RKO (cell line): ENCODE results near the gene ARHGDIA.

Source experiments
- DNase-seq: peaks from one replicate; pipeline ENCODE4 v3.0.0-alpha.2; 2016; ENCODE audit warnings: low spot score

Gene ARHGDIA

DNA sequence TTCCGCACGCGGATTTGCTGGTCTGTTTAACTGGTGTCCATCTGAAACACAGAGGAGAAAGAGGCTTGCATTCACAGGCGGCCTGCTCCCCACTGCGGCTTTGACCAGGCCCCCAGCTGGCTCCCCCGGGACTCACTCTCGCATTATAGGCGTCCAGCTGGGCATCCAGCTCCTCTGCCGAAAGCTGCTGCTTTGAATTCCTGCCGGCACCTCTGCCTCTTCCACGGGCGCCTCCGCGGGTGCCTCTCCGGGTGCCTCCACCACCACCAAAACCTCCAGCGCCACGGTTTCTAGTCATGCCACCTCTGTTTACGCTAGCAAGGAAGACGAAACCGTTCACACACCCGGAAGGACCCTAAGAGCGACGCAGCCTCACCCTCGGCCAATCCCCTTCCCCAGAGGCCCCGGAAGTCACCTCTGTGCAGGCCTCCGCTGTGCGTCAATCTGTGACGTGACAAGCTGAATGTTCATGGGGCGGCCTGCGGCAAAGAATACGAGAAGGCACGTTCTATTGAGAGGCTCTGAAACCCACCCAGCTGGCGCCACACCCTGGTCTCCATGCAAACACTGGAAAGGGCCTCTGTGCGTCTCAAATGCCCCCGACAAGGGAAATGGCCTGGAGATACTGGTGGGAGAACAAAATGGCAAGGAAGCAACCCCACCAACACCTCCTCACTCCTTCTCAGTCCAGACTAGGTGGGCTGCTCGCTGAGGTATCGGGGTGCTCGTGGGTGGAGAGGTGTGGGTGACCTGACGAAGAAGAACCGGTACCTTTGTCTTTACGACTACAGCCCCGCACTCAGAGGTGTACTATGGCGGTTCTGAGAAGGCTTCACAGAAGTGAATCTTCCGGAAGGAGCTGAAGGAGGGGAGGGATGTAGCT is 17.2 kb upstream of the ARHGDIA start:
- no peak for DNase-seq

- DNase-seq, result peak; percentile 71
Measured at GRCh38 chr17:81885869-81886548, 14.9 kb upstream of the ARHGDIA start.

DNA sequence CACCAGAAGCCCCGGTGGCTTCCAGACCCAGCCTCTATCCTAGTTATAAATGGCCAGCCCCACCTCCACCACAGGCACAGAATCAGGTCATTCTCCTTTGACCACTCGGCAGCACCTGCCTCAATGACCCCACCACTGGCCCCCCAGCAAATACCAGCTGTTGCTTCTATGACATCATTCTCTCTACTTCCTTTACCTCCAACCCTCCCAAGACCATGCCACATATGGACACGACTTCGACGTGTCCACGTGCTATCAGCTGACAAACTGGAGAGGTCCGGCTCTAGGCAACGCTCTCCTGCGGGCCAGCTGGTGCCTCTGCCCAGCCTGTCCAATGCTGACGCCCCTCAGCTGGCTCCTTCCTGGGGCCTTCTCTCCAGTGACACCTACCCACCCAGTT is 14.3 kb upstream of the ARHGDIA start:
- DNase-seq, result no peak

DNA sequence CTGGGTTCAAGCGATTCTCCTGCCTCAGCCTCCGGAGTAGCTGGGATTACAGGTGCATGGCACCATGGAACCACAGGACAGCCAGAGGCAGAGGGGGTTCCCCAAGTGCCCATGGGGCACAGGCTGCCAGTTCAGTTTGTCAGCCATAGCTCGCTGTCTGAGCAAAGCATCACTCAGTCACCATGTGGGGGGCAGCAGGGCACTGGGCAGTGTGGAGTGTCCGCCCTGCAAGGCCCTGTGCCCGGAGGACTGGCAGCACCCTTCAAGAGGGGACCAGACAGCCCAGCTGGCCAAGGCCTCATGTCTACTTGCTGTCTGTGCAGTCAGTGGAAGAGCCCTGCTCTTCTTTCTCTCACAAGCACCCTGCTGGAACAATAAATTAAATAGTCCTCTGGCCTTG is 13.8 kb upstream of the ARHGDIA start:
- no peak for DNase-seq

- DNase-seq, result no peak
Measured at GRCh38 chr17:81884520-81884919, 13.4 kb upstream of the ARHGDIA start.

DNA sequence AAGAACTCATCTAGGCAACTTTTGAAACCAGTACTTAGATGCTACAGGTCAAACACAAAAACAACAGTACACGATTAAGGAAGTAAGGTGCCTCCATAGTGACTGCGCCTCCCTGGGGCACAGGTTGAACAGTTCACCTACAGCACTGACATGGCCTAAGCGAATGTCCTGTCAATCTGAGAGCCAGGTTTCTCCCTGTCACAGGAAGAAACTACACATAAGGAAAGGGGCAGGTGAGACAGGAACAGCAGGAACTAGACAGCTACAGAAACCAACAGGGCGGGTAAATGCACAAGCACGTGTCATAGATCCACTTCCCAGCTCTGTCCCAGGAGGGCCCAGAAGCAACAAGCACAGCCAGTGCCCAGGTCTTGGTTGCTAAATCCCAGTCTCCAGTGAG is 8.0 kb upstream of the ARHGDIA start:
- DNase-seq, result no peak

DNA sequence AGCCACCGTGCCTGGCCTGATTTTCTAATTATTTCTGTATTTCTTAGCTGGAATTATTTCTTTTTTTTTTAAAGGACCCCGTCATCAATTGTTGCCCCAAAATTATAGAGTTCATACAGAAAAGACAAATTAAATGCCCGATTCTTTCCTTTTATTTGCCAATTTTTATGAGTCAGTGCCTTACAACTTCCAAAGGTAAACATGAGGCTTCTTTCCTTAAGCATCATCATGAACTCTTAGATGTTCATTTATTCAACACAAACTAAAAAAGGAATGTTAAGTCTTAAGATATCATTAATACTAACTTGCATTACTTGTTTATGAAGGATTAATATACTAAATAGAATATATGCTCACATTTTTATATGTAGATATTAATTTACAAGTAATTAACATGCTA is 7.2 kb upstream of the ARHGDIA start:
- DNase-seq, result no peak

DNA sequence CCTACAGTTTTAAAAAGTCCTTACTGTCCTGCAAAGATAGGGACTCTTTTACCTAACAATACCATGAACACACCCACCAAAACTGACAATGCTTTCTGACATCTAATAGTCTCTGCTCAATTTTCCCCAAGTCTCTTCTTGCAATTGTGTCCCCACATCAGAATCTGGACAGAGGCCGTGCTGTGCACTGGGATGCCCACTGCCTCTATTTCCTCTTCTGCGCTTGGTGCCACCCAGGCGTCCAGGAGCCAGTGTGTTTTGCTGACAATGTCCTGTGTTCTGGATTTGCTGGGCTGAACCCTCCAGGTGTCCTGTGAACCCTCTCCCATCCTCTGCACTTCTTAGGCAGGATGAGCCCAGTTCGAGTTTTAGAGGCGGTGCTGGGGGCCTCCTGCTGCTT is 6.4 kb upstream of the ARHGDIA start:
- DNase-seq, result no peak

DNA sequence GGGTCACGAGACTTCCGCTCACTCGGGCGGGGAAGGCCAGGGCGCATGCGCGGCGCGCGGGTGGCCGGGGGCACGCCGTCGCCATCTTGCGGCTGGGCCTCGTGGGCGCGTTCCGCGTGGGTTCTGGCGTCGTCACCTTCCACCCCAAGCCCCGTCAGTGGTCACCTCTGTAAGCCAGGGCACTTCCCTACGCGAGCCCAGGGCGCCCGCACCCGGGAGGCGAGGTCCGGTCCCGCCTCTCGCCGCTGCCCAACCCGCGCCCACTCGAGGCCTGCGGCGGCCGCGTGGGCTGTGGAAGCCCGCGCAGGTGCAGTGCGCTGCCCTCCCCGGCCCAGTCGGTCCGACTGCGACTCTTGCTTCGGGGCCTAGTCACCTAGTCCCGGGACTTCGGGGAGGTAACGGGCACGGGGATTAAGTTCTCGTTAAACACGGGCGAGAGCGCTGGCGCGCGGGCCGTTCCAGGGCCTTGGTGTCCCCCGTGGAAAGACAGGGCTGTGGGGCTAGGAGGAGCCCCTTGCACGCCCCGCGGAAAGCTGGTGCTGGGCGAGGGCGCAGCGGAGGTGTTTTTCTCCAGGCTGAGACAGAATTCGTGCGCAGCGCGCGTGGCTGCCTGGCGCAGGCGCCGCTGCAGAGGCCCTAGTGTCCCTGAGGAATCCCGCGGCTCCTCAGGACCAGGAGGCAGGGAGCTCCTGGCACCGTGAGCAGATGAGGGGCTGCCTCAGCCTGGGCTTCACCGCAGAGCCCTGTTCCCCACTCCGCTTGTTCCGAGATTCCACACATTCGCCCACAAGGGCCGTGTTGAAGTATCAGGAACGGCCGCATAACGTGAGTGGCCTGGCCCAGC is 472 bp upstream of the ARHGDIA start:
- peak; percentile 90 for DNase-seq

- peak; percentile 70 for DNase-seq
Measured at GRCh38 chr17:81870131-81870980, 781 bp downstream of the ARHGDIA start.

DNA sequence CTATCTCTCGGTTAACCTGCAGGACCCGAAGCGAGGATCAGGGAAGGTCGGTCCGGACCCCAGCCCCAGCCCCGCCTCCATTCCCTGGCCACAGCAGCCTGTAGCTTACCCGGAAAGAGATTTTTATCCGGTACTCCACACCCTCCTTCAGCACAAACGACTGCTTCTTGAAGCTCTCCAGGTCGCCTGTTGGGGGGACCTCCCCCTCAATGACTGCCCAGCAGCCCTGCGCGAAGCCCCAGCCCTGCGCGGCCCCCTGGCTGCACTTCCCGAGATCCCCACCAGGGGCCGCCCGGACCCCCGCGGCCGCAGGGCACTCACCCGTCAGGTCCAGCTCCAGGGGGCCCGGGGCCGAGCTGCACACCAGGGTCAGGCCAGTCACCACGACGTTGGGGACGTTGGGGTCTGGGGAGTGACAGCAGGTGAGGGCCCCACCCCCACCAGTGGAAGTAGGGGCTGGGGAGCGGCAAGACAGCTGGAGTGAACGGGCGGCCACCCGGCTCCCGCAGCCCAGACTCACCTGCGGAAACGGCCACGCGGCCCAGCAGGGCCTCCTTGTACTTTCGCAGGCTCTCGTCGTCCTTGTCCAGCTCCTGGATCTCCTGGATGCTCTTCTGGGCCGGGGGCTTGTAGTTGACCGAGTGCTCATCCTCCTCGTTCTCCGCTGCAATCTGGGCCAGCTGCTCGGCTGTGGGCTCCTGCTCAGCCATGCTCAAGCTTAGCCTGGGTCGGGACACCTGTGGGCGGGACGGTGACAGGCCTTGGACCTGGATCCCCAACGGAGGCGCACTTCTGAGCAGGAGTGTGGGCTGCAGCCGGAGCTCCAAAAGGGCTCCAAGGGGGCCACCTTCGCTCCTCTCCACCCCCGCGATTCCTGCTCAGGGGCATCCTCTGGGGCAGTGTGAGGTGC is 1.7 kb downstream of the ARHGDIA start:
- peak; percentile 50 for DNase-seq

- peak; percentile 89 for DNase-seq
Measured at GRCh38 chr17:81868674-81869220, 2.4 kb downstream of the ARHGDIA start.

GRCh38 chr17:81867991-81868673 is 3.0 kb downstream of the ARHGDIA start:
- DNase-seq, result no peak

- peak; percentile 51 for DNase-seq
Measured at GRCh38 chr17:81867170-81867990, 3.8 kb downstream of the ARHGDIA start.

DNA sequence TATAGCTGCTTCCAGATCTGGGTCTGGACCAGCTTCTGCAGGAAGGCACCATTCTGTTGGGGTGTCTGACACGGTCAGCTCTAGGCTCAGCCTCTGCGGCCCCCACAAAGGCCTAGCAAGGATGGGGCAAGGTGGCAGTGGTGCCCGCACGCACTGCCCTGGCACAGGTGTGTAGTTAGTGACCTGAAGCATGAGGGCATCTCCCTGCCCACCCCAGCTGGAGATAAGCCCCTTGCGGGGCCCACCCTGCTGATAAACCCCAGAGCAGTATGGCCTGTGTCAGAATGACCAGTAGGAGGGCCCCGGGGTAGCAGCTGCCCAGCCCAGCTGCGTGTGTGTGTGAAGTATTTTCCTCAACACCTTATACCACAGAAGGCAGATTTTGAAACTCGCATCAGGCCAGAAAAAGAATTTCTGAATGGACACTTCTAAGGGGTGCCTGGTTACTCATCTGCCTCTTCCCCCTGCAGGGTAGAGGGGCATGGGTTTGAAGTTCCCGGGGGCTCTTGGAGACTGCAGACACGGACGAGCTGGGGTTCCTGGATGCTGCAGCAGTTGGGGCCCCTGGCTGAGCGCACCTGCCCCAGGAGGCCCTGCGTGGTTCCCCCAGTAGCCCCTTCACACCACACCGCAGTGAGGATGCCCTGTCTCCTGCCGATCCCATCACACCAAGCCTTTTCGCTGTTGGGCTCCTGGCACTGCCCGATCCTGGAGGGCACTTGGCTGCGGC is 4.5 kb downstream of the ARHGDIA start:
- DNase-seq, result no peak

DNA sequence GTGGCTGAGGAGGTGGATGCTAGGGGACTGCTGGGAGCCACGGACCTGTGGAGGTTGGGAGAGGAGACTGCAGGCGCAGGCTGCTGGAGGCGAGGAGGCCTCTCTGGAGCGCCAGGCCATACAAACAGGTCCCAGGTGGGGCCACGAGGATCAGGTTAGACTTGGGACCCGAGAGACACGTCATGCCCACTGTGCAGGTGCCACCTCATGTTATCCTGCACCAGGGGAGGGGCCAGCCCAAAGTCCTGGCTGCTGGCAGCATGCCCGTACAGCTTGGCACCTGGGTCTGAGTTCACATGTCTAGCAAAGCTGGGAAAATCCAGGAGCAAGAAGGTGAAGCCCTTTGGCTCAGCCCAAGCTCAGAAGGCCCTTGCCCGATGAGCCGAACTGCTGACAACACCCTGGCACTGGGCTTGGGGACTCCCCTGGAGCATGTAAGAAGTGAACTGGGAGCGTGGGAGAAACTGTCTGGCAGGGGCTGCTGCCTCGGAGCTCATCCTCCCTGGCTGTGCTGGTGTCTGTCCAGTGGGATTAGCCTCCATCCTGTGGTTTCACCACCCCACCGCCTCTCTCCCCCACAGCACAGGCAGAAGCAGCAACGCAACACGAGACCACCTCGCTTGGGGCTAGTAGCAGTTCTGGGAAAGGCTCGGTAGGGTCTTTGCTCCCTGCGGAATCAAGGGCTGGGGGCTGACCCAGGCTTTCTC is 5.3 kb downstream of the ARHGDIA start:
- DNase-seq, result no peak

GRCh38 chr17:81865358-81865732 is 5.8 kb downstream of the ARHGDIA start:
- no peak for DNase-seq
